AG08395 (cell line): ENCODE measurements around the gene C22orf31.

Experiments
- DNase-seq: peaks from one replicate; pipeline ENCODE4 v3.0.0; 2012; ENCODE audit warnings: mixed read lengths, low spot score

C22orf31 gene

GRCh38 chr22:29081517-29082236, 20.0 kb upstream of the C22orf31 start:
- DNase-seq = no peak

GRCh38 chr22:29080106-29080975, 18.7 kb upstream of the C22orf31 start:
- no peak for DNase-seq

GRCh38 chr22:29079218-29079901, 17.7 kb upstream of the C22orf31 start:
- DNase-seq = peak; percentile 43

- DNase-seq = no peak
These were observed 17.2 kb upstream of the C22orf31 start for GRCh38 chr22:29078869-29079207.

GRCh38 chr22:29078036-29078868, 16.6 kb upstream of the C22orf31 start:
- DNase-seq = no peak

- DNase-seq = no peak
These were observed 12.7 kb upstream of the C22orf31 start for GRCh38 chr22:29074276-29074772.

GRCh38 chr22:29073618-29074275, 12.1 kb upstream of the C22orf31 start:
- peak; percentile 44 for DNase-seq

- no peak for DNase-seq
These were observed 11.5 kb upstream of the C22orf31 start, which contains the start of gene KREMEN1 for GRCh38 chr22:29072979-29073617. TSS of gene KREMEN1 (plus strand) at chr22:29073035. CDS start at chr22:29073131, 96 bp downstream.

- DNase-seq = peak; percentile 95
These were observed 10.8 kb upstream of the C22orf31 start for GRCh38 chr22:29072193-29072978.

- no peak for DNase-seq
These were observed 9.8 kb upstream of the C22orf31 start for GRCh38 chr22:29071261-29072045.

- DNase-seq = no peak
These were observed 8.9 kb upstream of the C22orf31 start for GRCh38 chr22:29070490-29070889.

- no peak for DNase-seq
These were observed 7.8 kb upstream of the C22orf31 start for GRCh38 chr22:29069463-29069862.

GRCh38 chr22:29065468-29066190, 4.0 kb upstream of the C22orf31 start:
- DNase-seq = no peak

- no peak for DNase-seq
These were observed 723 bp upstream of the C22orf31 start for GRCh38 chr22:29062286-29062821.

- no peak for DNase-seq
These were observed 700 bp downstream of the C22orf31 start for GRCh38 chr22:29060931-29061330.

- no peak for DNase-seq
These were observed 1.3 kb downstream of the C22orf31 start for GRCh38 chr22:29060251-29060869.

- DNase-seq = no peak
These were observed 5.2 kb downstream of the C22orf31 start for GRCh38 chr22:29056472-29056871.
